ENCODE data around the gene UNC13C.

UNC13C gene

DNA sequence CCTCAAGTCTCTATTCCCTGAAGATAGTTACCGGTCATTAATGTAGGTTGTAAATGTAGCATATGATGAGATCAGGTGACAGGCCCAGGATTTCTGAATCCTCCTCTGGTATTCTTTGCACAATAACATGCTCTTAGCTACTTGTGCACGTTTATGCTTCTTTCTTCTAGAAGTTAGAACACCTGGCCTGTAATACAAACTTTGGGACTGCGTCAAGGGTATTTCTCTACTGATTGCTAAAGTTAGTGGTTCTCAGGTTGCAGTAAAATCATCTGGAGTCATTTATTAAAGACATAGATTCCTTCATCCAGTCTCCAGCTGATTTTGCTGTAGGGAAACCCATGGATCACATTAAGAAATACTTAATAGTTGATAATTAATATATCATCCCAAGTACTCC, 48.0 kb downstream of the UNC13C start:
- DNase-seq (ENCODE audit: low spot score) = no peak

DNA sequence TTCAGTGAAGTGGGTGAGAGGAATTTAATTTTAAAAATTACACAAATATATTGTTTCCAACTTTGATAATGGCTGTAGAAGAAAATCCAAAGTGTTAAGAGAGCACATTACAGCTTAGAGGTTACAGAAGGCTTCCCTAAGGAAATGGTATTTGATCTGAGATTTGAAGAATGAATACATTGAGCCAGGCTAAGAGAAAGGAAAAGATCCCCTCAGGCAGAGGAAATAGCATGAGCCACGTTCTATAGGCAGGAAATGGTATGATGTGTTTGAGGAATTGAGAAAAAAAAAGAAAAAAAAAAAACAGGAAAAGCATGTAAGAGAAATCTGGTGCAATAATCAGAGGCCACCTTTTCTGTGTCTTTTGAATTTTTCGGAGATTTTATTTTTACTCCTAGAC, 48.6 kb downstream of the UNC13C start:
- no peak for DNase-seq (ENCODE audit: low spot score)

DNA sequence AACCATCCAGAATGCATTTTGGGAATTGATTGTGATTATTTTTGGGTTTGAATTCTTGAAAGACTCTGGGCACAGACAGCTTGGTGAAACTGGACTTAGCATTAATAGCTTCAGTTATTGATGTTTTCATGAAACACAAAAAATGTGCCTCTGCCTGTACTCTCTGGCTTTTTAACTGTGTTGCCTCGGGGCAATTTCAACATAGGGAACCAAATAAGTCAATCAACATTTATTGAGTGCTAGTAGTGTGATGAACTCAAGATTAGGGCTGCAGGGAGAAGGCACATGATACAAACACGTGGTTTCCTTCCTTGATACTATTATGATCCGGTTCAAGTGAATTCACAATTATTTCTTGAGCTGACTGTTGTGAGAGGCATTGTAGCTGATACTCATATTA, 50.8 kb downstream of the UNC13C start:
- DNase-seq (ENCODE audit: low spot score) = no peak

DNA sequence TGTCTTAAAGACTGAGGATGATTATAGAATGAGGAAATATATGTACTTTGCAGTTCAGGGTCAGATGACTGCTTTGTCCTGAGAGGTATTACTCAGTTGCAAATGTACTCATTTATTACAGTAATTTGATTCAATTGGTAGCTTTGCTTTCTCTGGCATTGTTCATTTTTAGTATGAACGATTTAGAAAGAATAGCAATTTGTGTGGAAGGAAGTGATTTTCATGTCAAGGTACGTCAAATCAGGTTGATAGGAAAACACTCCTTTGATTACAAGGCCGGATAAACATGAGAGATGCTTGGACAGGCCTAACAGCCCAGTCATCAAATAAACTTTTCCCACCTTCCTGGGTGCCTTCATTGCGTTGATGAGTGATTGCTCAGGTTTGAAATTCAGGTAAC, 53.8 kb downstream of the UNC13C start:
- DNase-seq (ENCODE audit: low spot score) = no peak

DNA sequence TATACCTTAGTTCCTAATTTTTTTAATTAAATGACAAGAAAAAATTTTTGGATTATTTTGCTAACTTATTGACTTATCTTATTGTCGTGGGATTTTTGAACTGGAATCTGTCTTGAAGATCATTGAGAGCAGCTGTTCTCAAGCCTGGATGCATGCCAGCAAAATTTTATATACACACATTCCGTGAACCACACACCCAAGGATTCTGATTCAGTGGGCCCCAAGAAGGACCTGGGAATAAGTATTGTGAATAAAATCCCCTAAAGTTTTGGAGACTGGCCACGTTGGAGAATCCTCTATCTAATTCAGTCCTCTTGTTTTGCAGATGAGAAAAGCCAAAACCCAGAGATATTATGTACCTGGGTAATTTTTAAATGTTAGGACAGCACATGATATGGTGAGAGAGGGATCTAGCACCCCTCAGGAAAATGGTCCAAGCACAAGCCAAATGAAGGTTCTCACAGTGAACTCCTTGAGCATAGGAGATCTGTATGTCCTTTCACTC, 55.2 kb downstream of the UNC13C start:
- DNase-seq (ENCODE audit: low spot score) = no peak

DNA sequence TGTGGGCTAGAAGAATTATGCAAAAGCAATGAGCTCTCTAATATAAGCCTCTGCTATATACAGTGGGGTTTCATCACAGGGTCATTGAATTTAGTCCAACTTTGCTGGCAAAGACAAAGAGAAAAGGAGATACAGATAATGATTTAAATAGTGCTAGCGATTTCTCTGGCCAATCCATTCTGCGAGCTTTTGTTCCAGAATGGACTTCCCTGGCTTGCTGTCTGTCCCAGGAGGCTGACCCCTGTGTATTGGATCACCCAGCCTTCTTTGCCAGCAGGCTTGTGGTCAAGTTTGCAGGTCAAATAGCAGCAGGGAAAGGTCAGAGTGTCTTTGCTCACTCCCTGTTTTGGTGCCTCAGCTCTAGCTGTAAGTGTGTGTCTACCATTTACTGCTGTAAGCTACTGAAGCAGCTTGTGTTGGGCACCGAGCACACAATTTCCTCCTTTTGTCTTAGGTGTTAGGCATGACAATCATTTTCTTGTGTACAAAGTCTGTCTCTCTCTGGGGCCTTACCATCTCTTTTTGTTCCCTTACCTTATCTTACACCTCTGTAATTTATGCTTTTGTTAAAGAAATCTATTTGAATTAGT, 55.7 kb downstream of the UNC13C start:
- DNase-seq (ENCODE audit: low spot score) = no peak

DNA sequence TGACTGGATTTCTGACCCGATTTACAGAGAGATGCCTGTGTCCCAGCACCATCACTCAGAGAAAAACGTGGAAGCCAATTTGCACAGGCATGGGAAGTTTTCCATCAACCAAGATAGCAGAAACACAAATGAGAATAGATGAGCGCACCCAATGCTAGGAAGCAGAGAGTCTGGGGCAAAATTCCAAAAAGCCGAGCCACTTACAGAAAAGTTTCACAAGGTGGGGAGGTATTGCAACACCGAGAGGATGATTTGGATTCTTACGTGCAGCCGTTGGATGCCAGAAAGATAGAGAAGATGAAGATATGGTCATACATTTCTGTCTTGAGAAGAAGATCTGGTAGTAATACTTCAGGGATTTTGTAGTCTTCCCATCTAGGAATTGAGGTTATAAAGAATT, 57.4 kb downstream of the UNC13C start:
- no peak for DNase-seq (ENCODE audit: low spot score)

DNA sequence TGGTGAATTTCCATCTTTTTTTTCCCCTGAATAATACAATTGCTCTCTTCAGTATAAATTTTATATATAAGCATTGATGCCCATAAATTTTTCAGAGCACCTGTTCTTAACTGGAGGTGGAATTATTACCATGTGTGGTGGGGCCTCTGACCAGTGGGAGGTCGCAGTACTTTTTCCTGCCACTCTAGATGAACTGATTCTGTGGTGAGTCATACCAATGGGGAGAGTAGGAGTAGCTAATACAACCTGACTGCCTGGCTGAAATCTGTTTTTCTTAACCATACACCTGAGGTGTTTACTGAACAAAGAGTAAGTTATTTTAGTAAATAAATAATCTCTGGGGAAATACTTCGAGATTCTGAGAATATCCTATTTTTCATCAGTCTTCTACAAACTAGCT, 67.2 kb downstream of the UNC13C start:
- DNase-seq (ENCODE audit: low spot score) = peak; percentile 40

DNA sequence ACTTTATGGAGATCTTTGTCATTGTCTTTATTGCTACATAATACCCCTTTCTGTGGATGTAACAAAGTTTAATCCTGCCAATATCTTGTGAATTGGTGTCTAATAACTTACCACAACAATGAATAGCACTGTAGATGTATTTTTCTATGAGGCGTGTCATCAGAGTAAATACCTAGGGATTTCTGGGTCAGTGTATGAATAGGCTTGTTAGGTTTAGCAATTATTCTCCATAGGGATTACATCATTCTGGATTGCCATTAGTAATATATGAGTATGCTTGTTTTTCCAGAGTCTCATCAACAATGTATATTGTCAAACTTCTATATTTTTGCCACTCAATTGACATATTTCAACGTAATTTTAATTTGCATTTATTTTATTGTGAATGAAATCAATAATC, 67.9 kb downstream of the UNC13C start:
- peak; percentile 7 for DNase-seq (ENCODE audit: low spot score)

DNA sequence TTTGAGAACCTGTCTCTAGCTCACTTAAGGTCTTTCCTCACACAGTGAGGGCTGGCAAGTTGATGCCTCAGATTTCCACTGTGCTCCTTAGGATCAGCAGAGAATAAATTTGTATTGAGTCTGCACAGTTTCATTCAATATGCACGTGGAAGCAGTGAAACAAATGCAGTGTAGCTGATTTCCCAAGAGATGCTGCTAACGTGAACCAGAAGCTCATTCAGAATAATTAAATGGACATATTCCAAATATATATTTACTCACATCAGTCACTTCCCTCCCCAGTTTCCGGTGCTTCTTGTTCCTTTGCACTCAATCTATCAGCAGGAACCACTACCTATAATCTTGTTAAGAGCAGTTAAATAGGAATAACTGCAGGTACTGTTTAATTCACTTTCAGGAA, 86.1 kb downstream of the UNC13C start:
- DNase-seq (ENCODE audit: low spot score) = no peak

DNA sequence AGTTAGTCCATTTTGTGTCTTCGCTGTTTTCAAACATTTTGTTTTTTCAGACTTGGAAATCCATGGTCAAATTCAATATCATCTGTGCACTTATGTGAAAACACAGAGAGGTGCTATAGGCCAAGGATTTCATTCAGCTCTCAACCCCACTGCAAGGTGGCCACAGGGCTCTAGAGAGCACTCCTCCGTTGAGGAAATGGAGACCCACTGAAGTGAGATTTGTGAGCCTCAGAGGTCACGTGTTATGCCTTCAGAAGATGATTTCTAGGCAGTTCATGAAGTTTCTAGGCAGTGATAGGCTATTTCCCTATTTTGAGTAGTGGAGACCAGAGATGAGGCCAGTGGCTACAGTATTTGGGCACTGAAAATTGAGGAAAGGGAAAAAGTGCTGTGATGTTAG, 88.2 kb downstream of the UNC13C start:
- no peak for DNase-seq (ENCODE audit: low spot score)

DNA sequence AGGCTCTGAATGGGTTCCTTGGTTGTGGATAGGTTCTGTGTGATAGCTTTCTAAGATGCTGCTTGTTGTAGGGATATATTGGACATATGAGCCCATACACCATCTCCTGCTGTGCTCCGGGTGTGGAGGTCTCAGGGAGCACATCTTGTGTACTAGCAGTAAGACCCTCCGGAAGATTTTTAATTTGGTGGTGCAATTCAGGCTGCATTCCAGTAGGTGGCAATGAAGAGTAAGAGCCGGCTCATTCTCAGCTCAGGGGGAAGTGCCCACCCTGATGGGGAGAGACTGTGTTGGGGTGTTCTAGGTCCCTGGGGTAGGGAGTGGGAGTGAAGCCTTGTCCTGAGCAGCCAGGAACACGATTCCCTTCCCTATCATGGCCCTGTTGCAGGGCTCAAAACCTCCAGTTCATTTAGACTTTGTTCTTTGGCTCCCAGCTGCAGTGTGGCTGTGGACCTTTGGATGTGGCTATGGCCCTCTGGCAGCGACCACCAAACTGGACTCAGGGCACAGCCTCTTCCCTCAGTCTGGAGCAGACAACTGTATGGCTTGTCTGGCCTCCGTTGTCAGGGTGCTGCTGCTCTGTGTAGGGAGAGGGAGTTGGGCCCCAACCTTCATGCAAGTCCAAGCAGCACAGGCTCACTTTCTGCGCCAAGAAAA, 104.7 kb downstream of the UNC13C start:
- DNase-seq (ENCODE audit: low spot score) = peak; percentile 16

DNA sequence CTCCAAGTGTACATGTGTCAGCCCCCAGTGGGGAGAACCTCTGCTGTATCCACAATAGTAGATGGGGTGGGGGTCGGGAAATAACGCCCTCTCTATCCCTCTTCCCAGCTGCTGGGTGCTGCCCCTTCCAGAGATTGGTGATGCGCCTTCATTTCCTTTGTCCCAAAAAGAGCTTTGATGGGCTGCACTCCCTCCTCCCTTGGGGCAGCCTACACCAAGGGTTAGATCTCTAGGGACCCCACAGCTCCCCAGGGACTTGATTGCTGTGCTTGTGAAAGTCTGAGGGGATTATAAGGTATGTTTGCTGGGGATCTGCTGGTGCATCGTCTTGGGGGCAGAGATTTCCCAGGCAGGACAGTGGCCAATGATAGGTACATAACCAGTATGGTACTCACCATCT, 105.3 kb downstream of the UNC13C start:
- no peak for DNase-seq (ENCODE audit: low spot score)

DNA sequence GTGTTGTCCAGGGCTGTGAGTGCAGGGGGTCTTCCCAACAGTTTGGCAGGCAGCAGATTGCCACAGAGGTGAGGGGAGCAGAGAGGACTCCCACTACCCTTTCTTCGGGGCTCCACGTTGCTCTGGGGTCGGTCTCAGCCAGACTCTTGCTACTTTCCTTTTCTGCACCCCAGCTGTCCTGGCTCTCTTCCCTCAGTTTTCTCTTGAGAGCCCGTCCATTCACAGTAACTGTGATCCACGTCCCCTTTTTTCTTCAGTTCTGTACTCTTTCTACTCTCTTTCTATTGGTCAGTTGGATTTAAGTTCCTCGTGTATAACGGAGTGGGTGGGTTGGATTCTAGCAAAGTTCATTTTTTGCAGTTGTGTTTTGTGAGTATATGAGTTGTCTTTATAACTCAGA, 105.8 kb downstream of the UNC13C start:
- DNase-seq (ENCODE audit: low spot score) = no peak

DNA sequence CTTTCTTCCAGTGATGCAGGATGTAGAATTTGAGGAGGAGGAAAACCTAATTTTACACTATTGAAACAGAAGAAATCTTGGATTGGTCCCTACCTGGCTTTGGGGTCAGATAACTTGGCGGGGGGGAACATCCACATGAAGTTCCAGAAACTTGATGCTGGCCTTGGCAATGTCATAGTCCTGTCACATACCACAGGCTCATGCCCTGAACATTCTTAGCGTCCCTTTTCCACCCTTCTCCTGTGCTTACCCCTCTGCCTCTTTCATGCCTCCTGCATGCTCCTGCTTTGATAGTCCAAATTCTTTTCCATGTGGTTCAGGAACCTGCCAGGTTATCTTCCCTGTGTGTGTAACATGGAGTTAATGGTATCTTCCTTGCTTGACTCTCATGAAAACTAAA, 110.6 kb downstream of the UNC13C start:
- no peak for DNase-seq (ENCODE audit: low spot score)

DNA sequence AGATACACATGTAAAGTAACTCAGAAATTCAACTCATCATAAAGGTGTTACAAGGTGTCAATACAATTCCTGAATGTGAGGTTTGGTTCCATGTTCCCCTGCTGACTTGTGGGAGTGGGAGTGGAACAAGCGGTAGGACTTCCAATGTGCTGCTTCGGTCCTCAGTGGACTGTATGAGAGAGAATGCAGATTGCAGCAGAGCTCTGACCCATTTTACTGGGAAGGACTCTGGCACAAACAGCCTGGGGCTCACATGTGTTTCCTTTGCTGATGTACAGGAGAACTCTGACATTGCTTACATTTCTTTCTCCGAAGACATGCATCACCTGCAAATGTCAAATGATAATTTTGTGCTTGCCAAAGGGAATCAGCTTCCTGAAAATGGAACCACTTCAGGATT, 111.5 kb downstream of the UNC13C start:
- no peak for DNase-seq (ENCODE audit: low spot score)

DNA sequence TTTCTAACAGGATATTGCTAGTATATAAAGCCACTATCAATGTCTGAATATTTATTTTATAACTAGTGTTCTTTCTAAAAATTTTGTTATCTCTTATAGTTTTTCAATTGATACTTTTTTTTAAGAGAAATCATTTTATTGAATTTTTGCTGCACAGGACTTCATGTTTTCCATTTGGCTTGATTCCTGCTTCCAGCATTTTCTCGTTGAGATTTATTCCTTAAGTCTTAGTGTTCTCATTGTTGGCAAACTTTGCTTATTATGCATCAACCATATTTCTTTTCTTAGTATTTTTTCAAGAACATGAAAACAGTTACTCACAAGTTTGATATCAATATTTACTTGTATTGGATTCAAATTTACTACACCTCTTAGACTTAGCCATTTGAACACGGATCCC, 113.4 kb downstream of the UNC13C start:
- no peak for DNase-seq (ENCODE audit: low spot score)

DNA sequence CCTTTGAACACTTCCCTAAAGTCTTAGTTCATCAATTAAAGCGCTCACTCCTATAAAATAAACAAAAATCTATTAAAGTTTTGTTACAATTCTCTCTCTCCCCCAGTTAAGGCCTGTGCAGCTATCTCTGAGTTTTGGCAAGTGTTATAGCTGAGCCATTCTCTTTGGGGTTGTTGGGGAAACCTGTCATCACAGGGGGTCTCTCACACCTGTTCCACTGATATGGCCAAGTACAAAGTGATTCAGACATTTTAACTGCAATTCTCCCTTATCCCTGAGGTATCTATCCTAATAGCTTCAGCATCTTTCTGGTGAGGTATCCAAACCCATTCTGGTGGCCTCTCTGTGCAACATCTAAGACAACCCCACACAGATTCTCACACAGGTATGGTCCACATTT, 116.4 kb downstream of the UNC13C start:
- DNase-seq (ENCODE audit: low spot score) = no peak

DNA sequence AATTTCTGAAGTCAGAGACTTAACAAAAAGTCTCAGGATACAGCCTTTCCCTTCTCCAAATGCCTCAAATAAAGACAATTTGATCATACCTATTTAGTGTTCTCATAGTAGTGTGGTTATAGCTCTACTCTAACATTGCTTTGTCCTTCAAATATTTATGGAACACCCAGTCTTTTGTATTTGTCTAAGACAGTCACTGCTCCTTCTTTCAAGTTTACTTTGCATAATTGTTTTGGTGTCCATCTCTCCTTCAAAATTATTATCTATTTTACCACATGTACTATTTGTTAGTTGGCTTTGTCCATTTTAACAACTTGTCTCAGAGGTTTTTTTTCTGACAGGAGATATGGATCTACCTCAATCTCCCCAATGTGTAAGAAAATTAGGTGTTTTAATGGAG, 118.8 kb downstream of the UNC13C start:
- DNase-seq (ENCODE audit: low spot score) = no peak

DNA sequence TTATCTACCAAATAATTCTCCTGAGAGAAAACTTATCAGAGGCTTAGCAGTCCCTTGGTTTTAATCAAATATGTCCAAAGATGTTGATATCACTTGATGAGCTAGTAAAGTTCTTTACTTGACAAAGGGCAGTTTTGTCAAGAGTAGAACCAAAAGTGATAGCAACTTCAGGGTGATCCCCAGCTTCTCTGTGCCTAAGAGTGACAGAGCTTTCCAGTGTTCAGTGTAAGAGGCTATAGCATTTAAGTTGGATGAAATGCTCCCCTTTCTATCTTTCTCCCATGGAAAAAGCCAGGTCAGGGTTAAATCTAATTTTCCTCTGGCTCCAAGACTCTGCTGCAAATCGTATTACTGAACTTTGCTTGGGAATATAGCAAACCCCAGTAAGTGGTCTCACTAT, 120.8 kb downstream of the UNC13C start:
- DNase-seq (ENCODE audit: low spot score) = no peak

DNA sequence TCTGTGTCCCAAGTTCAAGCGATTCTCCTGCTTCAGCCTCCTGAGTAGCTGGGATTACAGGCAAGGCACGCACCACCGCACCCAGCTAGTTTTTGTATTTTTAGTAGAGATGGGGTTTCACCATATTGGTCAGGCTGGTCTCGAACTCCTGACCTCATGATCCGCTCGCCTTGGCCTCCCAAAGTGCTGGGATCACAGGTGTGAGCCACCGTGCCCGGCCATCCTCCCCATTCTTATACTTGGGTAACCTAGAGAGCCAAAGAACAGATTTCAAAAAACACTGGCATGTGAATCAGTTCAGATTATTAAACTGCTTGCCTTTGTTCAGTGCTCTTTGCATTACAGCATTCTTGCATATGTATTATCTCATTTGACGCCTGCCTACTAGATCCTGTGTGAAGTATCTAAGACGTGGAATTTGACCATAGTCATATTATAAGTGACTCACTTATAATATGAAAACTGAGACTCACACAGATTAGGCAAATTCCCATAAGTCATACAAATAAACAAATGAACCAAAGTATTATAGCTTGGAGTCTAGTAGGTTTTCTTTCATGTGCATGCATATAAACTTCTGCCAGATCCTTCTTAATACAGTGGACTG, 123.5 kb downstream of the UNC13C start:
- no peak for DNase-seq (ENCODE audit: low spot score)

DNA sequence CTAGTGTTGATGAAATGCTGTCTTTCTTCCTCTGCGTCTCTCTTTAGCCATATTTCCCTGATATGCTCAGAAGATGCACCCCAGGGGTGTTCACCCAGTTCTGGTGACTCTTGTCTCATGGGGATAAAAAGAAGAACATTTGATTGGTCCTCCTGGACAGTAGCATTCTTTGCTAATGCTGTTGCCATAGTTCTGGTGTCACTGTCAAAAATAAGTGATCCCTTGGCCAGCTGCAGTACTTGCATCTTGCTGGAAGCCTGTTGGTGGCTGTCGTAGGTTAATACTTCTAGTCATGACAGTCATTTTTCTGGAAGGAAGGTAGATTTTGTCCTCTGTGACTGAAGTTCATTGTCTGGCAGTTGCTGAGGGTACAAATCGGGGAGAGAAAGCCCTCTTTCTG, 124.5 kb downstream of the UNC13C start:
- no peak for DNase-seq (ENCODE audit: low spot score)

DNA sequence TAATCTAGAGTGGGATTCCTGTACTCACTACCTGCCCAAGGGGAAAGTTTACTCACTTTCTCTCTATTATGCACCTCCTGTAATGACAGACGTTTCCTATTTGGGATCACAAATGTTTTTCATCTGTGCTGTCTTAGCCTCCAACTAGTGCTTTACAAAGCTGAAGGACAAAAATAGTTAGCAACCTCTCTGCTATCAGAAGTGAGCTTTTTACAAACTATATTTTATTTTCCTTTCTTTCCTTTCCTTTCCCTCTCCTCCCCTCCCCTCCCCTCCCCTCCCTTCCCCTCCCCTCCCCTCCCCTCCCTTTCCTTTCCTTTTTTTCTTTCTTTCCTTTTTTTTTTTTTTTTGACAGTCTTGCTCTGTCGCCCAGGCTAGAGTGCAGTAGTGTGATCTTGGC, 130.8 kb downstream of the UNC13C start:
- DNase-seq (ENCODE audit: low spot score) = no peak

DNA sequence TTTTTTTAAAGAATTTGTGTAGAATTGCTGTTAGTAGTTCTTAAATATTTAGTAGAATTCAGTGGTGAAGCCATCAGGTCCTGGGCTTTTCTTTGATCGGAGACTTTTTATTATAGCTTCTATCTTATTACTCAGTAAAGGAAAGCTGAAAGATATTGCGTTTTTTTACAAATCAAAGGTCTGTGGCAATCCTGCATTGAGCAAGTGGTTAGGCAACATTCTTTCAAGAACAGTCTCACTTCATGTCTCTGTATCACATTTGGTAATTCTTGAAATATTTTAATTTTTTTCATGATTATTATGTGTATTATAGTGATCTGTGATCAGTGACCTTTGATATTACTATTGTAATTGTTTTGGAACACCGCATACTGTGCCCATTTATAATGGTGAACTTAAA, 140.8 kb downstream of the UNC13C start:
- DNase-seq (ENCODE audit: low spot score) = no peak
